GM19455 (cell line): ENCODE measurements around the gene NOL4L.

Experiments used
- ATAC-seq: cut with Tn5 transposase; IDR thresholded peaks from one replicate; pipeline ENCODE4 v1.9.1; 2021; ENCODE audit not compliant: unreplicated experiment

NOL4L gene

GRCh38 chr20:32614303-32614702 lies 29.2 kb upstream of the NOL4L start:
- no peak for ATAC-seq

- no peak for ATAC-seq
Measured at GRCh38 chr20:32613192-32614053, 28.3 kb upstream of the NOL4L start.

GRCh38 chr20:32612351-32613191 lies 27.4 kb upstream of the NOL4L start:
- ATAC-seq: no peak

- ATAC-seq: no peak
Measured at GRCh38 chr20:32611868-32612267, 26.7 kb upstream of the NOL4L start.

- ATAC-seq: no peak
Measured at GRCh38 chr20:32611286-32611685, 26.2 kb upstream of the NOL4L start.

GRCh38 chr20:32610472-32611218 lies 25.5 kb upstream of the NOL4L start:
- ATAC-seq: no peak

GRCh38 chr20:32609993-32610392 lies 24.9 kb upstream of the NOL4L start:
- no peak for ATAC-seq

GRCh38 chr20:32609111-32609773 lies 24.1 kb upstream of the NOL4L start:
- no peak for ATAC-seq

GRCh38 chr20:32608664-32609015 lies 23.5 kb upstream of the NOL4L start:
- no peak for ATAC-seq

GRCh38 chr20:32607727-32608663 lies 22.9 kb upstream of the NOL4L start:
- ATAC-seq: no peak

GRCh38 chr20:32607324-32607723 lies 22.2 kb upstream of the NOL4L start:
- no peak for ATAC-seq

GRCh38 chr20:32606790-32607189 lies 21.7 kb upstream of the NOL4L start:
- ATAC-seq: no peak

GRCh38 chr20:32606107-32606506 lies 21.0 kb upstream of the NOL4L start:
- ATAC-seq: no peak

- ATAC-seq: no peak
Measured at GRCh38 chr20:32605167-32605656, 20.1 kb upstream of the NOL4L start.

- ATAC-seq: no peak
Measured at GRCh38 chr20:32603046-32603726, 18.1 kb upstream of the NOL4L start.

- ATAC-seq: no peak
Measured at GRCh38 chr20:32602273-32602672, 17.1 kb upstream of the NOL4L start.

- ATAC-seq: no peak
Measured at GRCh38 chr20:32600681-32601237, 15.6 kb upstream of the NOL4L start.

GRCh38 chr20:32599783-32600340 lies 14.7 kb upstream of the NOL4L start:
- ATAC-seq: no peak
